Occipital lobe (tissue), 1 donor: ENCODE data around the gene FBXL3. TPM values are rescaled to one million over a fixed set of nuclear protein-coding genes. Genes with fewer than 3 reads are reported as not detected.

ENCODE experiments used
- total RNA-seq: library from RNA; depleted of rRNA; stranded (reverse); fragments of >200 nt; gene quantifications from one replicate; pipeline ENCODE4 v1.2.3, GENCODE V29; 2014

FBXL3 gene
- total RNA-seq, 1 donor from 2014 or later, result 140 TPM

Other genes starting within 250 kb of the FBXL3 start
- gene KCTD12, start 140.8 kb downstream of the FBXL3 start, total RNA-seq, result 170 TPM
- not detected for gene ACOD1, start 78.6 kb downstream of the FBXL3 start, total RNA-seq
- gene CLN5, start 35.1 kb downstream of the FBXL3 start, total RNA-seq, result 27.8 TPM